ENCODE data around the gene CARD11.

DNA sequence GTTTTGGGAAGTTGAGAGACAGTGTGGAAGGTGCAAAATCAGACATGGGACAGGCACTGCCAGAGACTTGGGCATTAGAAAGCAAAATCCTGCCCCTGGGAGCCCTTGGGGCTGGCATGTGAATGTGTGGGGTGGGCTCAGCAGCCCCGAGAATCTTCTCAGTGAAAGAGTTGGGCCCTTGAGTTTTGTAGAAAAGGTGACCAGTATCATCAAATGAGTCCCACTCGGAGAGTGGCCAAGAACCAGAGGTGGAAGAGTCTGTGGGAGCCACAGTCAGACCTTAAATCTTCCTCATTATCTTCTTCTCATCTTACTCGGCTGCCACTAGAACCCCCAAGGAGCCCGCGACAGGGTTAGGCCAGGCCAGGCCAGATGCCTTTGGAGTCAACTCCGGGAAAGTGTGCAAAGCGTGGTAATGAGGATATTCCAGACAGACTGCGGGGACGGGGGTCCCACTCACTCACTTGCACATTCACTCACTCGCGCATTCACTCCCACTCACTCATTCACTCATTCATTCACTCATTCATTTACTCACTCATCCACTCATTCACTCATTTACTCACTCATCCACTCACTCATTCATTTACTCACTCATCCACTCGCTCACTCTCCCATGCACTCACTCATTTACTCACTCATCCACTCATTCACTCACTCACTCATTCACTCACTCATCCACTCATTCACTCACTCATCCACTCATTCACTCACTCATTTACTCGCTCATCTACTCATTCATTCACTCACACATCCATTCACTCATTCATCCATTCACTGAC is 74.9 kb downstream of the CARD11 start:
- TF ChIP-seq, protein P1, sequence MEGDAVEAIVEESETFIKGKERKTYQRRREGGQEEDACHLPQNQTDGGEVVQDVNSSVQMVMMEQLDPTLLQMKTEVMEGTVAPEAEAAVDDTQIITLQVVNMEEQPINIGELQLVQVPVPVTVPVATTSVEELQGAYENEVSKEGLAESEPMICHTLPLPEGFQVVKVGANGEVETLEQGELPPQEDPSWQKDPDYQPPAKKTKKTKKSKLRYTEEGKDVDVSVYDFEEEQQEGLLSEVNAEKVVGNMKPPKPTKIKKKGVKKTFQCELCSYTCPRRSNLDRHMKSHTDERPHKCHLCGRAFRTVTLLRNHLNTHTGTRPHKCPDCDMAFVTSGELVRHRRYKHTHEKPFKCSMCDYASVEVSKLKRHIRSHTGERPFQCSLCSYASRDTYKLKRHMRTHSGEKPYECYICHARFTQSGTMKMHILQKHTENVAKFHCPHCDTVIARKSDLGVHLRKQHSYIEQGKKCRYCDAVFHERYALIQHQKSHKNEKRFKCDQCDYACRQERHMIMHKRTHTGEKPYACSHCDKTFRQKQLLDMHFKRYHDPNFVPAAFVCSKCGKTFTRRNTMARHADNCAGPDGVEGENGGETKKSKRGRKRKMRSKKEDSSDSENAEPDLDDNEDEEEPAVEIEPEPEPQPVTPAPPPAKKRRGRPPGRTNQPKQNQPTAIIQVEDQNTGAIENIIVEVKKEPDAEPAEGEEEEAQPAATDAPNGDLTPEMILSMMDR (IDR thresholded peaks at IDR 0.05 in 2 of 3, conservative IDR thresholded peaks at IDR 0.05 in 1 of 3; ENCODE audit: borderline replicate concordance in 1 of 3, insufficient read depth in 1 of 3, low read depth in 2 of 3, low read length in 2 of 3): no peak
- TF ChIP-seq EZH2 (IDR thresholded peaks at IDR 0.05): no peak
- no peak for TF ChIP-seq YY1 (IDR thresholded peaks at IDR 0.05; ENCODE audit: extremely low read depth, insufficient replicate concordance, low read depth, low read length)
- TF ChIP-seq, protein P2, sequence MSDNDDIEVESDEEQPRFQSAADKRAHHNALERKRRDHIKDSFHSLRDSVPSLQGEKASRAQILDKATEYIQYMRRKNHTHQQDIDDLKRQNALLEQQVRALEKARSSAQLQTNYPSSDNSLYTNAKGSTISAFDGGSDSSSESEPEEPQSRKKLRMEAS (IDR thresholded peaks at IDR 0.05): no peak
- no peak for TF ChIP-seq SRF (IDR thresholded peaks at IDR 0.05; ENCODE audit: low read depth)
